ENCODE results near the gene ELP4.

Gene ELP4

DNA sequence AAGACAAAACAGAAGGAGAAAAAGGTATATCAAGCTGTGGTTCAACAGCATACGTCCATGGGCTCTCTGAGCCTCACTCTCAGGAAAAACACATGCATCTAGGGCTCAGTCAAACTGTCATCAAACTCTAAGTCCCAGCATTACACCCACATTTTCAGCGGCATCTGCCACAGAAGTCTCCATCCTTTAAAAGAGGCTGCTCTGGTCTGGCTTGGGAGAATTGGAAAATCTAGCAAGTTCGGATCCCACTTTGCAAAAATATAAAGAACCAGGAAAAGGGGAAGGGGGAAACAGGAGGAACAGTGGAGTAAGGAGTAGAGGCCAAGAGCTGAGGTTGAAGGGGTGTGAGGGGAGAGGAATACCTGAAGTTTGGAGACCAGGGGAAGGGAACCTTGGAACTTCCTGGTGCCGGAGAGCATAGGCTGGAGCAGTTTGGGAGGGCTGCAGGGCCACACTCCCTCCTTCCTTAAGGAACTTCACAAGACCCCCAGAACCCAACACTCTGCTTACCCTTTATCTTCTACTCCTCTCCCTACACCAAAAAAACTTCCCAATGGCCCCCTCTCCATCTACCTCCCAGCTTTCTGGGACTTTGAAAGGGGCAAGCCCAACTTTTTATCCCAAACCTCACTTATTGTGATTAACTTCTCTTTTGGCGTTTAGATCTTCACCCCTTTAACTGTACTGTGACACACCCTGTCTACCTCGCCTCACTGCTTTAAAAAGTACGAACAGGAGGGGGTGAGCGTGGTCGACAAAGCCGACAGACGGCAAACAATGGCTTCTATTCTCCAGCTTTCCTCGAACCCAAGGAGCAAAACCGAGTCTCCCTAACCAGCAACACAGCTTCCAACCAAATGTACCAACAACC, 297.6 kb downstream of the ELP4 start:
- no peaks in the 10 kb centered on the region for H3K4me1 ChIP-seq (ENCODE audit: low read depth, poor library complexity, severe bottlenecking)
- no peak overlapping the region for H3K9ac ChIP-seq
- H4K20me1 ChIP-seq (ENCODE audit: insufficient read depth), result no peaks in the 10 kb centered on the region
- H3K27me3 ChIP-seq (ENCODE audit: insufficient read depth, low read depth), result no peaks in the 10 kb centered on the region
- H3K79me2 ChIP-seq (ENCODE audit: insufficient read depth, low read depth), result no peaks in the 10 kb centered on the region
- H2AFZ ChIP-seq (ENCODE audit: low read depth), result no peak overlapping the region
- H3K4me2 ChIP-seq, result no peak overlapping the region
- no peak overlapping the region for H3K4me3 ChIP-seq (IDR thresholded peaks at IDR 0.05; ENCODE audit: insufficient read depth, low read depth, low read length)
- no peak for TF ChIP-seq CTCF (conservative IDR thresholded peaks at IDR 0.05; ENCODE audit: low read depth, low read length)
- H3K36me3 ChIP-seq (ENCODE audit: insufficient read depth), result no peaks in the 10 kb centered on the region
- H3K27ac ChIP-seq, result no peak overlapping the region

- no peak overlapping the region for H3K27ac ChIP-seq
- no peak overlapping the region for H3K9ac ChIP-seq
- no peaks in the 10 kb centered on the region for H3K4me1 ChIP-seq (ENCODE audit: low read depth, poor library complexity, severe bottlenecking)
- no peak overlapping the region for H2AFZ ChIP-seq (ENCODE audit: low read depth)
- H3K27me3 ChIP-seq (ENCODE audit: insufficient read depth, low read depth), result peaks cover 4% of the 10 kb centered on the region
- H3K79me2 ChIP-seq (ENCODE audit: insufficient read depth, low read depth), result no peaks in the 10 kb centered on the region
- no peak overlapping the region for H3K4me2 ChIP-seq
- TF ChIP-seq CTCF (conservative IDR thresholded peaks at IDR 0.05; ENCODE audit: low read depth, low read length), result no peak
- H4K20me1 ChIP-seq (ENCODE audit: insufficient read depth), result no peaks in the 10 kb centered on the region
- H3K4me3 ChIP-seq (IDR thresholded peaks at IDR 0.05; ENCODE audit: insufficient read depth, low read depth, low read length), result no peak overlapping the region
- H3K36me3 ChIP-seq (ENCODE audit: insufficient read depth), result no peaks in the 10 kb centered on the region
Measured at GRCh38 chr11:31807799-31808667, 298.5 kb downstream of the ELP4 start.

GRCh38 chr11:31808721-31809540, 299.4 kb downstream of the ELP4 start:
- H3K27ac ChIP-seq, result no peak overlapping the region
- H3K36me3 ChIP-seq (ENCODE audit: insufficient read depth), result no peaks in the 10 kb centered on the region
- TF ChIP-seq CTCF (conservative IDR thresholded peaks at IDR 0.05; ENCODE audit: low read depth, low read length), result no peak
- no peak overlapping the region for H3K4me3 ChIP-seq (IDR thresholded peaks at IDR 0.05; ENCODE audit: insufficient read depth, low read depth, low read length)
- H3K9ac ChIP-seq, result no peak overlapping the region
- H3K27me3 ChIP-seq (ENCODE audit: insufficient read depth, low read depth), result peaks cover 8% of the 10 kb centered on the region
- H2AFZ ChIP-seq (ENCODE audit: low read depth), result no peak overlapping the region
- H3K4me2 ChIP-seq, result no peak overlapping the region
- no peaks in the 10 kb centered on the region for H4K20me1 ChIP-seq (ENCODE audit: insufficient read depth)
- H3K79me2 ChIP-seq (ENCODE audit: insufficient read depth, low read depth), result no peaks in the 10 kb centered on the region
- H3K4me1 ChIP-seq (ENCODE audit: low read depth, poor library complexity, severe bottlenecking), result no peaks in the 10 kb centered on the region

- Histone ChIP-seq H3K4me2 (no peak overlapping the region), H3K27ac (no peak overlapping the region)
- TF ChIP-seq CTCF (conservative IDR thresholded peaks at IDR 0.05; ENCODE audit: low read depth, low read length), result no peak
Measured at GRCh38 chr11:31809541-31809856, 299.9 kb downstream of the ELP4 start.

More at GRCh38 chr11:31809541-31809856, 299.9 kb downstream of the ELP4 start:
- no peaks in the 10 kb centered on the region for H4K20me1 ChIP-seq (ENCODE audit: insufficient read depth)
- no peaks in the 10 kb centered on the region for H3K4me1 ChIP-seq (ENCODE audit: low read depth, poor library complexity, severe bottlenecking)
- no peaks in the 10 kb centered on the region for H3K36me3 ChIP-seq (ENCODE audit: insufficient read depth)
- H3K9ac ChIP-seq, result no peak overlapping the region
- peaks cover 14% of the 10 kb centered on the region for H3K27me3 ChIP-seq (ENCODE audit: insufficient read depth, low read depth)
- H2AFZ ChIP-seq (ENCODE audit: low read depth), result no peak overlapping the region
- H3K4me3 ChIP-seq (IDR thresholded peaks at IDR 0.05; ENCODE audit: insufficient read depth, low read depth, low read length), result no peak overlapping the region
- H3K79me2 ChIP-seq (ENCODE audit: insufficient read depth, low read depth), result no peaks in the 10 kb centered on the region

Measured in KMS-11 (cell line).